HFFc6 (cell line): ENCODE data around the gene TOP2A. TPM values are rescaled to one million over a fixed set of nuclear protein-coding genes. Genes with fewer than 3 reads are reported as not detected.

Experiments used
- DNase-seq: peaks from one replicate; pipeline ENCODE4 v3.0.0-alpha.2; 2018
- H3K27ac Mint-ChIP-seq: 2 replicates; pipeline ENCODE4 v1.8.0; 2020; ENCODE audit warnings: mild to moderate bottlenecking, mixed read lengths
- H3K27me3 Mint-ChIP-seq: 2 replicates; pipeline ENCODE4 v1.8.0; 2021; ENCODE audit warnings: mild to moderate bottlenecking, moderate library complexity, mixed read lengths; ENCODE audit not compliant: insufficient read depth
- H3K36me3 Mint-ChIP-seq: 2 replicates; pipeline ENCODE4 v1.8.0; 2021; ENCODE audit warnings: low read depth, mixed read lengths
- H3K4me1 Mint-ChIP-seq: 2 replicates; pipeline ENCODE4 v1.8.0; 2020; ENCODE audit warnings: low read depth, mixed read lengths
- H3K4me3 Mint-ChIP-seq: 2 replicates; pipeline ENCODE4 v1.8.0; 2020; ENCODE audit warnings: mild to moderate bottlenecking, moderate library complexity, mixed read lengths
- H3K9me3 Mint-ChIP-seq: 2 replicates; pipeline ENCODE4 v1.8.0; 2020; ENCODE audit warnings: mild to moderate bottlenecking, mixed read lengths
- CTCF ChIP-seq: fragments of 200-600 bp; sonication (generic); IDR thresholded peaks from 2 replicates; pipeline ENCODE4 v1.5.0; 2021; ENCODE audit warnings: antibody characterized with exemption, mild to moderate bottlenecking
- total RNA-seq, 6 experiments: library from RNA; stranded (reverse); fragmentation: NEBNext Ultra II Directional; extraction: Animal tissue kit (Norgen Biotek cat#: 25700); gene quantifications; 2 replicates in 1 of 6; 3 replicates in 5 of 6; pipeline ENCODE4 v1.2.3, GENCODE V29; 2021

Gene TOP2A
- total RNA-seq, 6 experiments from 2014 or later: 73.2 to 170 (median 150) TPM

- peak; percentile 47 for DNase-seq
- 0 out of 2 replicates have a peak, but pooled peaks cover 5% of the 10 kb centered on the region for H3K36me3 Mint-ChIP-seq
- peaks cover 6% of the 10 kb centered on the region for H3K27me3 Mint-ChIP-seq
- H3K4me1 Mint-ChIP-seq: peaks cover 67% of the 10 kb centered on the region
- peak overlapping the region; percentile 89 for H3K27ac Mint-ChIP-seq
- H3K9me3 Mint-ChIP-seq: no peaks in the 10 kb centered on the region
- peak overlapping the region; percentile 93 for H3K4me3 Mint-ChIP-seq
- TF ChIP-seq CTCF: no peak
These were observed 75.7 kb downstream of the TOP2A start for GRCh38 chr17:40341808-40342503.

DNA sequence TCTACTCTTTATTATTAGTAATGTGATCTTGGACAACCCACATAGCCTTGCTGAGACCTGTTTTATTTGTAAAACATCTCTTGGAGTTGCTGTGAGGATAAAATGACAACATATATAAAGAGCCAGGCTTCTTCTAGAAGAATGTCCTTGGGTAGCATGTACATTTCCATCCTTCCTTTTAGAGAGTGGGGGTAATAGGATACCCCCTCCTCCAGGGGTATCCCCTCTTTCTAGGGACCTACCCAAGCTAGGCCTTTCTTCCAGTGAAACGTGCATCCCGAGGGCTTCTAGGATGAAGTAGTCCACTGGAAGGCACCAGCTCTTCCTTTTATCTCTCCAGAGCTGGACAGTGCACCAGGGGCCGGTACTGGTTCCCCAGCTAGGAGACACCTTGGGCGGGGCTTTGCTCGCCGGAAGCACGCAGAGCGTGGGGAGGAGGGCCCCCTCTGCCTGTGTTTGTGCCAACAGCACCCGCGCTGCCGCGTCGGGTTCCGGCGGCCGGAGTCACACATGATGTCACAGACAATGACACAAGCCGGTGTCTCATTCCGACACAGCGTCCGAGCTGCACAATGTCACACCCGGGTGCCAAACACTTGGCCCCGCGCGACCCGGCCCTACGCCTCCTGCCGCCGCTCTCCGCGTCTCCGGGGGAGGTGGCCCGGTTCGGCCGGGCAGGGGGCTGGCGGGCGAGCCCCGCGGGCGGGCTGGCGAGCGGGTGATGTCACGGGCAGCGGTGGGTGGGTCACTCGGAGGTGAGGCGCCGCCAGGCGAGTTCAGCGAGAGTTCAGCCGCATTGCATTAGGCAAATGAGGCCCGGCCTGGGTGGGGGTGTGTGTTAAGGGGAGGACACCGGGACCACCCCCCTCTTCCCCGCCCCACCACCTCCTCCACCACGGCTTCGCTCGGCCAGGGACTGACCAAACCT lies 76.6 kb downstream of the TOP2A start:
- peak; percentile 66 for TF ChIP-seq CTCF
- DNase-seq: peak; percentile 89
- Mint-ChIP-seq H3K4me1 (peaks cover 62% of the 10 kb centered on the region), H3K27ac (peak overlapping the region; percentile 89), H3K36me3 (0 out of 2 replicates have a peak, but pooled peaks cover 5% of the 10 kb centered on the region), H3K9me3 (no peaks in the 10 kb centered on the region), H3K27me3 (peaks cover 5% of the 10 kb centered on the region; the same call in 1 of the 2 replicates), H3K4me3 (peak overlapping the region; percentile 93)

GRCh38 chr17:40340327-40340726 lies 77.4 kb downstream of the TOP2A start:
- H3K36me3 Mint-ChIP-seq: 0 out of 2 replicates have a peak, but pooled peaks cover 5% of the 10 kb centered on the region
- H3K4me1 Mint-ChIP-seq: peaks cover 58% of the 10 kb centered on the region
- no peak overlapping the region; the same call in 1 of the 2 replicates for H3K4me3 Mint-ChIP-seq
- no peak for TF ChIP-seq CTCF
- peaks cover 3% of the 10 kb centered on the region; the same call in 1 of the 2 replicates for H3K27me3 Mint-ChIP-seq
- H3K9me3 Mint-ChIP-seq: no peaks in the 10 kb centered on the region
- peak overlapping the region; percentile 52; the same call in 1 of the 2 replicates for H3K27ac Mint-ChIP-seq
- no peak for DNase-seq

DNA sequence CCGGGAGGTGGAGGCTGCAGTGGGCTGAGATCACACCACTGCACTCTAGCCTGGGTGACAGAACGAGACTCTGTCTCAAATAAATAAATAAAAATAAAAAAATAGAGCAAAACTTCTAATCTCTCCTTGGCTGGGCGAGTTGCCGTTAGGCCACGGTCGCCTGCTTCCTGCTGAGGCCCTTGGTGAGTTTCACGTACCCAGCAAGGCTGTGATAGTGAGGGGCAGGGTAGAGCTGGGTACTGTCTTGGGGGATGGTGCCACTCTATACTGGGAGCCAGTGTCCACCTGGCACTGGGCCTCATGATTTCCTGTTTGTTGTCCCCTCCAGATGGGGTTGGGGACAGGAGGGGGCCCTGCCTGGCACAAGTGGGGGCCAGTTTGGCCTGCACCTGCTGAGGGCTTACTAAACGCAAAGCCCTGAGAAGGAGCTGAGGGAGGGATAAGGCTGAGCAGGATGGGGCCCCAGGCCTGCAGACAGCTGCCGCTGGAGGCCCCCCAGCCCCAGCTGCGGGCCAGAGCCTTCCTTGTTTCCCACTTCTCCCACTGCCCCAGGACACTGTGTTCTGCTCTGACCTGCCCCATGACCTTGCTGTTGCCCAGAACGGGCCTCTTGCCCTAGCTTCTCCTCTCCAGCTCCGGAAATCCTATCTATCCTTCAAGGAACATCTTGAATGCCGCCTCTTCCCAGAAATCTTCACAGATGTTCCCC lies 78.6 kb downstream of the TOP2A start:
- Mint-ChIP-seq H3K27me3 (peaks cover 3% of the 10 kb centered on the region), H3K4me3 (no peak overlapping the region), H3K9me3 (no peaks in the 10 kb centered on the region), H3K36me3 (0 out of 2 replicates have a peak, but pooled peaks cover 5% of the 10 kb centered on the region), H3K4me1 (peaks cover 60% of the 10 kb centered on the region), H3K27ac (no peak overlapping the region)
- no peak for DNase-seq
- TF ChIP-seq CTCF: no peak

Other genes with a start within 250 kb of the TOP2A start
- gene RAPGEFL1, start 240.4 kb downstream of the TOP2A start, total RNA-seq: 1 to 10 TPM; 1.5 to 2.2 (median 1.8) TPM
- gene WIPF2, start 198.6 kb downstream of the TOP2A start, total RNA-seq: 10 to 100 TPM; 24.8 to 33.5 (median 29.8) TPM
- gene CDC6, start 130.0 kb downstream of the TOP2A start, total RNA-seq: 10 to 100 TPM; 16.9 to 36.0 (median 31.5) TPM
- 10 to 100 TPM; 27.1 to 32.2 (median 28.8) TPM for gene RARA, start 108.7 kb downstream of the TOP2A start, total RNA-seq
- 1 to 10 TPM in 2 of 6 experiments, under 1 TPM in 4; 0.36 to 1.4 (median 0.81) TPM for gene GJD3, start 53.2 kb downstream of the TOP2A start, total RNA-seq
- gene IGFBP4, start 25.6 kb upstream of the TOP2A start, total RNA-seq: 100 to 1,000 TPM; 575 to 816 (median 659) TPM
- gene TNS4, start 83.7 kb upstream of the TOP2A start, total RNA-seq: under 1 TPM in 1 of 6 experiments, not detected in 5; 0.17 TPM
- gene CCR7, start 147.6 kb upstream of the TOP2A start, total RNA-seq: not detected
- 100 to 1,000 TPM; 114 to 148 (median 139) TPM for gene SMARCE1, start 229.9 kb upstream of the TOP2A start, total RNA-seq
- gene KRT222, start 247.3 kb upstream of the TOP2A start, total RNA-seq: not detected